NCI-H1436 treated with DMSO at 0.1 percent for 48 hours (cell line): ENCODE results near the gene PKD2L1.
"Not testable (repeated sequence)": the region's sequence is repeated elsewhere in the genome, so short reads cannot be mapped to it uniquely, and the experiment has no call there.

Source experiments
- DNase-seq: peaks from one replicate; lab custom pipeline; 2025; lab: John Stamatoyannopoulos, UW

The PKD2L1 gene

GRCh38 chr10:100286051-100287033 is 43.7 kb downstream of the PKD2L1 start, which contains the start of gene BLOC1S2:
Gene BLOC1S2, minus strand, starts transcription at chr10:100286680. Its CDS starts 21 bp downstream, at chr10:100286659.
- peak; percentile 7 for DNase-seq

GRCh38 chr10:100285326-100285725 is 44.7 kb downstream of the PKD2L1 start:
- DNase-seq: not testable (repeated sequence)

DNA sequence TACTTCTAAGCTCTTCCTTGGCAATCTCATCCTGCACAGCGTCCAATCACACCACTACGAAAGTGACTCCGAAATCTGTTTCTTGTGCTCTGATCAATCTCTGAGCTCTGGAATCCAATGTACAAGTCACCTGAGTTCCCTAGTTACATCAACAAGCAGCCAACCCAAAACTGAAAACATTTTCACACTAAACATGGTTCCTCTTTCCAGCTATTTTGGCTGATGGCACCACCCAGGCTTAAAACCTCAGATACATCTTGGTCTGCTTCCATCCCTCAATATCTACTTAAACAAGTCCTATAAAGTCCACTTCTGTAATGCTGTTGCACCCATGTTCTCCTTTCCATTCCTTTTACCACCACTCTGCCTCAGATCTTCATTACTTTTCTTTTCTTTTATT is 47.1 kb downstream of the PKD2L1 start:
- no peak for DNase-seq

GRCh38 chr10:100276971-100277370 is 53.1 kb downstream of the PKD2L1 start:
- not testable (repeated sequence) for DNase-seq

DNA sequence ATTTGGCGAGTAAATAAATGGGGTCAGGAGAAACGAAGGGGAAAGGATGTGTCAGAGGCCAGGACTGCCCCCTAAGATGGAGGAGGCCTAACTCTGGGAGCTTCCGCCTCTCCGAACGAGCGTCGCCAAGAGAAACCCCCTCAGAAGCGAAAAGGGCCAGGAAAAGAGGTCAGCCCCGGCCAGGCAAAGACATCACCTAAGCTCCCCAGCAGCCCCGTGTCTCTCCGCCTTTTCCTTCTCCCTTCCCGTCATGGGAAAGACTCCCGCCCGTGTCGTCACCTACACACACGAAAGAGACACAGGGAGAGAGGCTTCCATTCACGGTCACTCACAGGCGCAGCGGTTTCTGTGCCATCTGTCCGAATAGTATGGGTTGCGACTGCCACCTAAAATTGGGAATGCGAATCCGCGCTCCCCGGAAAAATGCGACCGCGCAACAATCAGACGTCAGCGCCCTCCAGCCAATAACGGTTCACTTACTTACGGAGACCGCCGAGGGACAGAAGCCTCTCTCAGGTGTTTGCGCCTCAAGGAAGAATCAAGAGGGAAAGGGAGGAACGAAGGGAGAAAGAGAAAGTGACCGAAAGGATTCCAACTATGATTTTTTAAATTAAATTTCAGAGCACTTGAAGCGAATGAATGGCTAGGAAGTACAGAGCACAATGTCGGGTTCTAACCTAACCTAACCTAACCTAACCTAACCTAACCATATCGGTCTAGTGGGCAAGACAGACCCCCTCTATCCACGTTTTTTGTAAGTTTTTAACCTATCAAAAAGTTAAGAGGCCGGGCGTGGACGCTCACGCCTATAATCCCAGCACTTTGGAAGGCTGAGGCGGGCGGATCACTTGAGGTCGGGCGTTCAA is 62.6 kb downstream of the PKD2L1 start, which contains the start of gene CWF19L1:
Gene CWF19L1 (minus strand): TSS at position 400 of the 866 bp plus-strand sequence. CDS start 45 bp downstream, at position 355.
- DNase-seq: peak; percentile 21

GRCh38 chr10:100265821-100266485 is 64.1 kb downstream of the PKD2L1 start:
- no peak for DNase-seq

- DNase-seq: no peak
Observed at GRCh38 chr10:100254191-100254590, 75.8 kb downstream of the PKD2L1 start.

- no peak for DNase-seq
Observed at GRCh38 chr10:100253041-100253440, 77.0 kb downstream of the PKD2L1 start.

GRCh38 chr10:100248820-100249219 is 81.2 kb downstream of the PKD2L1 start:
- DNase-seq: no peak

GRCh38 chr10:100245484-100246220 is 84.4 kb downstream of the PKD2L1 start:
- no peak for DNase-seq

GRCh38 chr10:100239851-100240250 is 90.2 kb downstream of the PKD2L1 start:
- no peak for DNase-seq

GRCh38 chr10:100238429-100238828 is 91.6 kb downstream of the PKD2L1 start:
- DNase-seq: no peak
